Measurements from ENCODE around the gene XRCC1.
A peak's percentile ranks its signal among the peaks of the same experiment; 100 is the strongest.

The XRCC1 gene

DNA sequence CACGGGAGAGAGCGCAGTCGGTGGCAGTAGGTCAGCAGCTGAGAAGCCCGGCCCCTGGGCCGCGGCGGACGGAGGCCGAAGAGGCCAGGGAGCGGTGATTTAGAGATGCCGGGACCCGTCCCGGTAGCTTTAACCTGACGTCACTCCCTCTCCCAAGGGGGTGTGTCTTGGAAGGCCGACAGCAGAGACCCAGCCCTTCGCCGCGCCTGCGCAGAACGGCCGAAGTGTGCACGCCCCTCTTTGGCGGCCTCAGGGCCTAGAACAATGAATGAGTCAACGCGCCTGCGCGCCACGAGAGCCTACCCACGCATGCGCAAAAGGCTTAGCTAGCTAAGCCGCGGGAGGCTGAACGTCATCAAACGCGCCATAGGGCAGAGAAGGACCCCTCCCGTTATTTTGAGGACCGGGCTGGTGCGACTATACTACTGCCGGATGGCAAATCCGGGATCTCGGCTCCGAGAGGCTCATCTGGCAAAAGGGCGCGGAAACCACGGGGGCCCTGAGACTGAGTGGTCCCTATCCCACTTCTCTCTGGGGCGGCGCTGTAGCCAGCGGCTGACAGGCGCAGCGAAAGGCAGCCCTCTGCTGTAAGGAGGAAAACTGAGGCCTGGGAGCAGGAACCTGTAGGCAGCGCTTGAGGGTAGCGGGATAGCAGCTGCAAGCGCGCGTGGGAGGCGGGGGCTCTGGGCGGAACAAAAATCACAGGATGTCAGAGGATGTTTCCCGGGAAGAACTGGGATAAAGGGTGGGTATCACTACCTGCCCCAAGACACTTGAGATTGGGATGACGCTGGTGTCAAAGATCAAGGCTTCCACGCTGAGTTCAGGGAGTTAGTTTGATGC is 20.9 kb upstream of the XRCC1 start, which contains the start of the genes IRGQ and ZNF576 (continued):
- TF ChIP-seq KLF1 (tag by site-specific recombination; IDR thresholded peaks at IDR 0.05) = no peak; the same call in none of the 2 replicates
- peak; percentile 74; the same call in 1 of the 2 replicates for TF ChIP-seq ZBTB6 (tag by site-specific recombination; IDR thresholded peaks at IDR 0.05)
- TF ChIP-seq, protein P1, sequence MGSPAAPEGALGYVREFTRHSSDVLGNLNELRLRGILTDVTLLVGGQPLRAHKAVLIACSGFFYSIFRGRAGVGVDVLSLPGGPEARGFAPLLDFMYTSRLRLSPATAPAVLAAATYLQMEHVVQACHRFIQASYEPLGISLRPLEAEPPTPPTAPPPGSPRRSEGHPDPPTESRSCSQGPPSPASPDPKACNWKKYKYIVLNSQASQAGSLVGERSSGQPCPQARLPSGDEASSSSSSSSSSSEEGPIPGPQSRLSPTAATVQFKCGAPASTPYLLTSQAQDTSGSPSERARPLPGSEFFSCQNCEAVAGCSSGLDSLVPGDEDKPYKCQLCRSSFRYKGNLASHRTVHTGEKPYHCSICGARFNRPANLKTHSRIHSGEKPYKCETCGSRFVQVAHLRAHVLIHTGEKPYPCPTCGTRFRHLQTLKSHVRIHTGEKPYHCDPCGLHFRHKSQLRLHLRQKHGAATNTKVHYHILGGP (tag by site-specific recombination; IDR thresholded peaks at IDR 0.05) = peak; percentile 90
- TF ChIP-seq ZNF114 (tag by site-specific recombination; IDR thresholded peaks at IDR 0.05) = no peak
- no peak for TF ChIP-seq ZNF747 (tag by site-specific recombination; IDR thresholded peaks at IDR 0.05)
- no peak for TF ChIP-seq ZNF544 (tag by site-specific recombination; IDR thresholded peaks at IDR 0.05)
- TF ChIP-seq ZBTB20 (tag by site-specific recombination; IDR thresholded peaks at IDR 0.05) = peak; percentile 74
- no peak for TF ChIP-seq ZNF398 (tag by site-specific recombination; IDR thresholded peaks at IDR 0.05)
- TF ChIP-seq INSM2 (tag by site-specific recombination; IDR thresholded peaks at IDR 0.05) = peak; percentile 67
- TF ChIP-seq ZNF175 (tag by site-specific recombination; IDR thresholded peaks at IDR 0.05) = no peak
- no peak for TF ChIP-seq ZNF416 (tag by site-specific recombination; IDR thresholded peaks at IDR 0.05)
- 0 out of 2 replicates have a peak, but pooled peaks have one; percentile 70 for TF ChIP-seq ZNF792 (tag by site-specific recombination; IDR thresholded peaks at IDR 0.05)
- no peak for TF ChIP-seq ZNF132 (tag by site-specific recombination; IDR thresholded peaks at IDR 0.05; ENCODE audit: borderline replicate concordance)
- TF ChIP-seq ZNF610 (tag by site-specific recombination; IDR thresholded peaks at IDR 0.05; ENCODE audit: borderline replicate concordance) = peak; percentile 83
- no peak for TF ChIP-seq ZNF510 (tag by site-specific recombination; IDR thresholded peaks at IDR 0.05; ENCODE audit: insufficient replicate concordance)
- TF ChIP-seq ZNF548 (tag by site-specific recombination; IDR thresholded peaks at IDR 0.05) = no peak
- peak; percentile 22; the same call in 1 of the 2 replicates for TF ChIP-seq GFI1B (tag by site-specific recombination; IDR thresholded peaks at IDR 0.05)
- TF ChIP-seq ZNF211 (tag by site-specific recombination; IDR thresholded peaks at IDR 0.05; ENCODE audit: low read depth) = no peak
- peak; percentile 54; the same call in 1 of the 2 replicates for TF ChIP-seq KLF16 (tag by site-specific recombination; IDR thresholded peaks at IDR 0.05)
- TF ChIP-seq, protein P2, sequence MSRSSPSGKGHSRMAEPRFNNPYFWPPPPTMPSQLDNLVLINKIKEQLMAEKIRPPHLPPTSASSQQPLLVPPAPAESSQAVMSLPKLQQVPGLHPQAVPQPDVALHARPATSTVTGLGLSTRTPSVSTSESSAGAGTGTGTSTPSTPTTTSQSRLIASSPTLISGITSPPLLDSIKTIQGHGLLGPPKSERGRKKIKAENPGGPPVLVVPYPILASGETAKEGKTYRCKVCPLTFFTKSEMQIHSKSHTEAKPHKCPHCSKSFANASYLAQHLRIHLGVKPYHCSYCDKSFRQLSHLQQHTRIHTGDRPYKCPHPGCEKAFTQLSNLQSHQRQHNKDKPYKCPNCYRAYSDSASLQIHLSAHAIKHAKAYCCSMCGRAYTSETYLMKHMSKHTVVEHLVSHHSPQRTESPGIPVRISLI (tag by site-specific recombination; IDR thresholded peaks at IDR 0.05) = no peak
- TF ChIP-seq, protein P3, sequence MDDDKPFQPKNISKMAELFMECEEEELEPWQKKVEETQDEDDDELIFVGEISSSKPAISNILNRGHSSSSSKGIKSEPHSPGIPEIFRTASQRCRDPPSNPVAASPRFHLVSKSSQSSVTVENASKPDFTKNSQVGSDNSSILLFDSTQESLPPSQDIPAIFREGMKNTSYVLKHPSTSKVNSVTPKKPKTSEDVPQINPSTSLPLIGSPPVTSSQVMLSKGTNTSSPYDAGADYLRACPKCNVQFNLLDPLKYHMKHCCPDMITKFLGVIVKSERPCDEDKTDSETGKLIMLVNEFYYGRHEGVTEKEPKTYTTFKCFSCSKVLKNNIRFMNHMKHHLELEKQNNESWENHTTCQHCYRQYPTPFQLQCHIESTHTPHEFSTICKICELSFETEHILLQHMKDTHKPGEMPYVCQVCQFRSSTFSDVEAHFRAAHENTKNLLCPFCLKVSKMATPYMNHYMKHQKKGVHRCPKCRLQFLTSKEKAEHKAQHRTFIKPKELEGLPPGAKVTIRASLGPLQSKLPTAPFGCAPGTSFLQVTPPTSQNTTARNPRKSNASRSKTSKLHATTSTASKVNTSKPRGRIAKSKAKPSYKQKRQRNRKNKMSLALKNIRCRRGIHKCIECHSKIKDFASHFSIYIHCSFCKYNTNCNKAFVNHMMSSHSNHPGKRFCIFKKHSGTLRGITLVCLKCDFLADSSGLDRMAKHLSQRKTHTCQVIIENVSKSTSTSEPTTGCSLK (tag by site-specific recombination; IDR thresholded peaks at IDR 0.05) = no peak; the same call in 1 of the 2 replicates
- no peak for TF ChIP-seq ELK4 (IDR thresholded peaks at IDR 0.05; ENCODE audit: borderline replicate concordance, low read depth, low read length)
- TF ChIP-seq KLF9 (tag by site-specific recombination; IDR thresholded peaks at IDR 0.05; ENCODE audit: low read depth) = peak; percentile 100
- TF ChIP-seq ZNF274 (IDR thresholded peaks at IDR 0.05; ENCODE audit: low read length) = no peak
- no peak for TF ChIP-seq ZNF274 (tag by site-specific recombination; IDR thresholded peaks at IDR 0.05; ENCODE audit: borderline replicate concordance)
- no peak for TF ChIP-seq ZNF423 (tag by site-specific recombination; IDR thresholded peaks at IDR 0.05)
- no peak for TF ChIP-seq ZNF311 (tag by site-specific recombination; IDR thresholded peaks at IDR 0.05; ENCODE audit: borderline replicate concordance)
- no peak for TF ChIP-seq ZNF138 (tag by site-specific recombination; IDR thresholded peaks at IDR 0.05; ENCODE audit: borderline replicate concordance)

Data from HEK293 (cell line).